Adrenal gland (tissue), 5 donors: ENCODE data around the gene OR10G8.

Experiments
- CTCF ChIP-seq, 6 experiments: fragments of 450-650 bp in 4 of 6; fragments of 200-600 bp in 2 of 6; sonication (generic) in 1 of 6; IDR thresholded peaks; 1 replicate in 5 of 6; 2 replicates in 1 of 6; pipeline versions ENCODE4 v1.5.1 to v1.8.0; 2016 to 2021; ENCODE audit warnings: antibody characterized with exemption in 6 of 6, mild to moderate bottlenecking in 2 of 6, moderate library complexity in 1 of 6
- POLR2A ChIP-seq, 2 donors: fragments of 450-650 bp; IDR thresholded peaks; one replicate each; pipeline ENCODE4 v1.6.1; 2017; ENCODE audit warnings: antibody characterized with exemption in 2 of 2, mild to moderate bottlenecking in 2 of 2, moderate library complexity in 1 of 2
- donor health status: DM: no; HTN: no; CAD: no.

GRCh38 chr11:124050748-124051147 is 24.1 kb downstream of the OR10G8 start:
- TF ChIP-seq POLR2A (IDR thresholded peaks at IDR 0.05) (no peak), CTCF (IDR thresholded peaks at IDR 0.05) (no peak)
